ENCODE results near the gene SH2B3.

DNA sequence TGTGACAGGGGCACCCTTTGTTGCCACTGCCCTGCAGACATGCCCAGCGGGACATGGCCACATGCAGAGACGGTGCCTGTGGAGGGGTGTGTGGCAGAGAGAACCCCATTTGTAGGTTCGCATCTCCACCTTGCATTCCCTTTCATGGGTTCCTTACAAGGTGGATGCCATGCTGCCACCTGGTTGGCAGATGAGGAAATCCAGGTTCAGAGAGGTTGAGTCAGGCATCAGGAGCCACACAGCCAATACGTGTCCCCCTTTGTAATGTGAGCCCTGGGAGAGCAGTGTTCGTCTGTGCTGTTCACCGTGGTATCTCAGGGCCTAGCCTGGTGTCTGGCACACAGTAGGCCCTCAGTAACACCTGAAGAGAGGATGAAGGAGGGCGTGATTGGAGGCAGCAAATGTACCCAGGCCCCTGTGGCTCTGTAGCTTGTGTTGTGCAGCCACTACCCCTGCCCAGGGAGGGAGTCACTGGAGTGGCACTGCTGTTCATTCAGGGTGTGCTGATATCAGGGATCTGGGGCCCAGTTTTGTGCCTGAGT lies 9.1 kb downstream of the SH2B3 start:
- TF ChIP-seq, protein P1, sequence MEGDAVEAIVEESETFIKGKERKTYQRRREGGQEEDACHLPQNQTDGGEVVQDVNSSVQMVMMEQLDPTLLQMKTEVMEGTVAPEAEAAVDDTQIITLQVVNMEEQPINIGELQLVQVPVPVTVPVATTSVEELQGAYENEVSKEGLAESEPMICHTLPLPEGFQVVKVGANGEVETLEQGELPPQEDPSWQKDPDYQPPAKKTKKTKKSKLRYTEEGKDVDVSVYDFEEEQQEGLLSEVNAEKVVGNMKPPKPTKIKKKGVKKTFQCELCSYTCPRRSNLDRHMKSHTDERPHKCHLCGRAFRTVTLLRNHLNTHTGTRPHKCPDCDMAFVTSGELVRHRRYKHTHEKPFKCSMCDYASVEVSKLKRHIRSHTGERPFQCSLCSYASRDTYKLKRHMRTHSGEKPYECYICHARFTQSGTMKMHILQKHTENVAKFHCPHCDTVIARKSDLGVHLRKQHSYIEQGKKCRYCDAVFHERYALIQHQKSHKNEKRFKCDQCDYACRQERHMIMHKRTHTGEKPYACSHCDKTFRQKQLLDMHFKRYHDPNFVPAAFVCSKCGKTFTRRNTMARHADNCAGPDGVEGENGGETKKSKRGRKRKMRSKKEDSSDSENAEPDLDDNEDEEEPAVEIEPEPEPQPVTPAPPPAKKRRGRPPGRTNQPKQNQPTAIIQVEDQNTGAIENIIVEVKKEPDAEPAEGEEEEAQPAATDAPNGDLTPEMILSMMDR (IDR thresholded peaks at IDR 0.05 in 8 of 11, conservative IDR thresholded peaks at IDR 0.05 in 3 of 11): no peak
- TF ChIP-seq POLR2AphosphoS5 (IDR thresholded peaks at IDR 0.05) (peak in 1 of 3 donors; percentile 11), POLR2A (IDR thresholded peaks at IDR 0.05) (no peak)
